ENCODE data around the gene MSH5.

Gene MSH5

GRCh38 chr6:31762878-31763618 is 23.2 kb downstream of the MSH5 start:
- DNase-seq, result no peak

- DNase-seq, result no peak
Measured at GRCh38 chr6:31763619-31763940, 23.8 kb downstream of the MSH5 start.

GRCh38 chr6:31764198-31764597 is 24.4 kb downstream of the MSH5 start:
- no peak for DNase-seq

GRCh38 chr6:31765559-31765909 is 25.7 kb downstream of the MSH5 start:
- DNase-seq, result no peak

- no peak for DNase-seq
Measured at GRCh38 chr6:31765910-31766794, 26.3 kb downstream of the MSH5 start.

GRCh38 chr6:31767096-31767645 is 27.4 kb downstream of the MSH5 start:
- DNase-seq, result no peak

GRCh38 chr6:31768363-31769257 is 28.8 kb downstream of the MSH5 start:
- no peak for DNase-seq

- DNase-seq, result peak; percentile 73
Measured at GRCh38 chr6:31769684-31770371, 30.0 kb downstream of the MSH5 start.

- DNase-seq, result no peak
Measured at GRCh38 chr6:31770860-31771259, 31.1 kb downstream of the MSH5 start.

- no peak for DNase-seq
Measured at GRCh38 chr6:31771992-31772358, 32.2 kb downstream of the MSH5 start.

- no peak for DNase-seq
Measured at GRCh38 chr6:31775184-31775583, 35.4 kb downstream of the MSH5 start.

- DNase-seq, result no peak
Measured at GRCh38 chr6:31775633-31776484, 36.1 kb downstream of the MSH5 start.

GRCh38 chr6:31776485-31776988 is 36.7 kb downstream of the MSH5 start:
- DNase-seq, result no peak

- peak; percentile 58 for DNase-seq
Measured at GRCh38 chr6:31776989-31777666, 37.3 kb downstream of the MSH5 start, which contains the start of gene VWA7. Gene VWA7 (minus strand): TSS chr6:31777328. CDS start chr6:31776779, 549 bp downstream.

GRCh38 chr6:31777667-31778050 is 37.9 kb downstream of the MSH5 start:
- no peak for DNase-seq

- DNase-seq, result no peak
Measured at GRCh38 chr6:31778193-31778592, 38.4 kb downstream of the MSH5 start.

GRCh38 chr6:31778999-31779885 is 39.4 kb downstream of the MSH5 start:
- no peak for DNase-seq

- no peak for DNase-seq
Measured at GRCh38 chr6:31779908-31780307, 40.1 kb downstream of the MSH5 start.

GRCh38 chr6:31780507-31781243 is 40.9 kb downstream of the MSH5 start:
- no peak for DNase-seq
